Measurements from ENCODE around the gene POLR3A.

Gene POLR3A

GRCh38 chr10:77949167-77949566 is 80.1 kb downstream of the POLR3A start:
- DNase-seq (ENCODE audit: low read depth in 2 of 3, low spot score in 1 of 3), result no peak

- DNase-seq (ENCODE audit: low read depth in 2 of 3, low spot score in 1 of 3), result no peak
Measured at GRCh38 chr10:77946084-77946483, 83.2 kb downstream of the POLR3A start.

GRCh38 chr10:77944519-77944918 is 84.8 kb downstream of the POLR3A start:
- no peak for DNase-seq (ENCODE audit: low read depth in 2 of 3, low spot score in 1 of 3)

- no peak for DNase-seq (ENCODE audit: low read depth in 2 of 3, low spot score in 1 of 3)
Measured at GRCh38 chr10:77943121-77943901, 86.0 kb downstream of the POLR3A start.

- DNase-seq (ENCODE audit: low read depth in 2 of 3, low spot score in 1 of 3), result no peak
Measured at GRCh38 chr10:77941790-77942189, 87.5 kb downstream of the POLR3A start.

GRCh38 chr10:77940627-77941026 is 88.7 kb downstream of the POLR3A start:
- DNase-seq (ENCODE audit: low read depth in 2 of 3, low spot score in 1 of 3), result no peak

GRCh38 chr10:77940225-77940624 is 89.1 kb downstream of the POLR3A start:
- DNase-seq (ENCODE audit: low read depth in 2 of 3, low spot score in 1 of 3), result no peak

GRCh38 chr10:77939561-77940001 is 89.7 kb downstream of the POLR3A start:
- DNase-seq (ENCODE audit: low read depth in 2 of 3, low spot score in 1 of 3), result no peak

GRCh38 chr10:77936697-77937567 is 92.4 kb downstream of the POLR3A start:
- DNase-seq (ENCODE audit: low read depth in 2 of 3, low spot score in 1 of 3), result no peak

GRCh38 chr10:77932016-77932715 is 97.1 kb downstream of the POLR3A start:
- no peak for DNase-seq (ENCODE audit: low read depth in 2 of 3, low spot score in 1 of 3)

GRCh38 chr10:77927402-77928246 is 101.7 kb downstream of the POLR3A start:
- no peak for DNase-seq (ENCODE audit: low read depth in 2 of 3, low spot score in 1 of 3)

- DNase-seq (ENCODE audit: low read depth in 2 of 3, low spot score in 1 of 3), result peak in 1 of 3 donors; percentile 34
Measured at GRCh38 chr10:77926566-77927401, 102.5 kb downstream of the POLR3A start, which contains the start of gene DLG5. DLG5 (minus strand) TSS chr10:77926755; CDS start chr10:77926520, 235 bp downstream.

- DNase-seq (ENCODE audit: low read depth in 2 of 3, low spot score in 1 of 3), result peak in 2 of 3 donors; percentile 6 to 8
Measured at GRCh38 chr10:77925795-77926565, 103.3 kb downstream of the POLR3A start.

GRCh38 chr10:77925410-77925794 is 103.9 kb downstream of the POLR3A start:
- no peak for DNase-seq (ENCODE audit: low read depth in 2 of 3, low spot score in 1 of 3)

GRCh38 chr10:77922566-77923179 is 106.6 kb downstream of the POLR3A start:
- no peak for DNase-seq (ENCODE audit: low read depth in 2 of 3, low spot score in 1 of 3)

GRCh38 chr10:77922055-77922454 is 107.3 kb downstream of the POLR3A start:
- no peak for DNase-seq (ENCODE audit: low read depth in 2 of 3, low spot score in 1 of 3)

- no peak for DNase-seq (ENCODE audit: low read depth in 2 of 3, low spot score in 1 of 3)
Measured at GRCh38 chr10:77921395-77921794, 107.9 kb downstream of the POLR3A start.

GRCh38 chr10:77920495-77920894 is 108.8 kb downstream of the POLR3A start:
- DNase-seq (ENCODE audit: low read depth in 2 of 3, low spot score in 1 of 3), result no peak

Data from stimulated activated CD4-positive, alpha-beta T cell treated with anti-CD3 and anti-CD28 coated beads, Interleukin-12 subunit alpha, Interleukin-12 subunit beta, amount 100 ng/mL, for 48 hours (primary cell).